Stomach smooth muscle (tissue), 2 donors: Measurements from ENCODE around the gene AK8.
"Not testable (repeated sequence)": the region's sequence is repeated elsewhere in the genome, so short reads cannot be mapped to it uniquely, and the experiment has no call there.

Experiments used
- H3K27ac ChIP-seq: one replicate; pipeline ENCODE4 v1.7.0; 2013; ENCODE audit warnings: mild to moderate bottlenecking, low read length, inconsistent platforms
- H3K27me3 ChIP-seq, 2 donors: one replicate each; pipeline ENCODE4 v1.7.0; 2013; ENCODE audit warnings: low read length in 2 of 2; ENCODE audit not compliant: insufficient read depth in 2 of 2, control insufficient read depth in 1 of 2
- H3K36me3 ChIP-seq, 2 donors: one replicate each; pipeline ENCODE4 v1.7.0; 2013; ENCODE audit warnings: low read length in 2 of 2; ENCODE audit not compliant: control insufficient read depth in 2 of 2, insufficient read depth in 2 of 2
- H3K4me1 ChIP-seq: one replicate; pipeline ENCODE4 v1.7.0; 2013; ENCODE audit warnings: low read length; ENCODE audit not compliant: control insufficient read depth, insufficient read depth
- H3K4me3 ChIP-seq, 2 donors: one replicate each; pipeline ENCODE4 v1.7.0; 2013; ENCODE audit warnings: low read length in 2 of 2
- H3K9ac ChIP-seq, 2 donors: one replicate each; pipeline ENCODE4 v1.7.0; 2013; ENCODE audit warnings: low read length in 2 of 2, mild to moderate bottlenecking in 1 of 2
- H3K9me3 ChIP-seq, 2 donors: one replicate each; pipeline ENCODE4 v1.7.0; 2013; ENCODE audit warnings: low read length in 2 of 2; ENCODE audit not compliant: control insufficient read depth in 2 of 2
- donor health status: healthy.
- donor health status: Pancreatic carcinoma.

Gene AK8

GRCh38 chr9:132726576-132727130 is 151.4 kb downstream of the AK8 start:
- Histone ChIP-seq H3K27me3 (peaks cover 0 to 2% of the 10 kb centered on the region in 2 donors), H3K36me3 (no peaks in the 10 kb centered on the region), H3K4me1 (no peaks in the 10 kb centered on the region), H3K4me3 (no peak overlapping the region), H3K27ac (no peak overlapping the region), H3K9ac (no peak overlapping the region), H3K9me3 (no peaks in the 10 kb centered on the region)

GRCh38 chr9:132725306-132725705 is 152.8 kb downstream of the AK8 start:
- no peak overlapping the region for H3K4me3 ChIP-seq
- no peak overlapping the region for H3K9ac ChIP-seq
- peaks cover 0 to 2% of the 10 kb centered on the region in 2 donors for H3K27me3 ChIP-seq
- H3K4me1 ChIP-seq = no peaks in the 10 kb centered on the region
- H3K9me3 ChIP-seq = no peaks in the 10 kb centered on the region
- H3K27ac ChIP-seq = no peak overlapping the region
- H3K36me3 ChIP-seq = no peaks in the 10 kb centered on the region

GRCh38 chr9:132723809-132724208 is 154.3 kb downstream of the AK8 start:
- Histone ChIP-seq H3K27me3 (peaks cover 0 to 5% of the 10 kb centered on the region in 2 donors), H3K9ac (no peak overlapping the region), H3K27ac (no peak overlapping the region), H3K4me1 (no peaks in the 10 kb centered on the region), H3K4me3 (no peak overlapping the region), H3K9me3 (no peaks in the 10 kb centered on the region), H3K36me3 (no peaks in the 10 kb centered on the region)

- no peaks in the 10 kb centered on the region for H3K4me1 ChIP-seq
- H3K9ac ChIP-seq = no peak overlapping the region
- no peaks in the 10 kb centered on the region for H3K9me3 ChIP-seq
- H3K27me3 ChIP-seq = peaks cover 0 to 5% of the 10 kb centered on the region in 2 donors
- H3K36me3 ChIP-seq = no peaks in the 10 kb centered on the region
- no peak overlapping the region for H3K4me3 ChIP-seq
- no peak overlapping the region for H3K27ac ChIP-seq
Measured at GRCh38 chr9:132722564-132723065, 155.5 kb downstream of the AK8 start.

- Histone ChIP-seq H3K9me3 (no peaks in the 10 kb centered on the region), H3K4me1 (no peaks in the 10 kb centered on the region), H3K27me3 (peaks cover 0 to 9% of the 10 kb centered on the region in 2 donors), H3K4me3 (no peak overlapping the region), H3K27ac (no peak overlapping the region), H3K9ac (no peak overlapping the region), H3K36me3 (no peaks in the 10 kb centered on the region)
Measured at GRCh38 chr9:132721661-132722060, 156.4 kb downstream of the AK8 start.

GRCh38 chr9:132718381-132718928 is 159.6 kb downstream of the AK8 start:
- not testable (repeated sequence) for H3K4me1 ChIP-seq, H3K9ac ChIP-seq, H3K9me3 ChIP-seq, H3K4me3 ChIP-seq, H3K27me3 ChIP-seq, H3K27ac ChIP-seq, H3K36me3 ChIP-seq

GRCh38 chr9:132717326-132717945 is 160.6 kb downstream of the AK8 start:
- no peaks in the 10 kb centered on the region for H3K4me1 ChIP-seq
- no peak overlapping the region for H3K4me3 ChIP-seq
- H3K9me3 ChIP-seq = no peaks in the 10 kb centered on the region
- peaks cover 6 to 8% of the 10 kb centered on the region in 2 donors for H3K27me3 ChIP-seq
- H3K27ac ChIP-seq = no peak overlapping the region
- no peaks in the 10 kb centered on the region for H3K36me3 ChIP-seq
- H3K9ac ChIP-seq = no peak overlapping the region

- no peak overlapping the region for H3K9ac ChIP-seq
- peaks cover 6 to 8% of the 10 kb centered on the region in 2 donors for H3K27me3 ChIP-seq
- no peak overlapping the region for H3K27ac ChIP-seq
- no peaks in the 10 kb centered on the region for H3K9me3 ChIP-seq
- H3K36me3 ChIP-seq = no peaks in the 10 kb centered on the region
- H3K4me1 ChIP-seq = no peaks in the 10 kb centered on the region
- H3K4me3 ChIP-seq = no peak overlapping the region
Measured at GRCh38 chr9:132716007-132716406, 162.1 kb downstream of the AK8 start.

GRCh38 chr9:132712753-132713152 is 165.3 kb downstream of the AK8 start:
- Histone ChIP-seq H3K27ac (no peak overlapping the region), H3K36me3 (no peaks in the 10 kb centered on the region), H3K27me3 (peaks cover 5 to 6% of the 10 kb centered on the region in 2 donors), H3K9ac (no peak overlapping the region), H3K9me3 (no peaks in the 10 kb centered on the region), H3K4me1 (no peaks in the 10 kb centered on the region), H3K4me3 (no peak overlapping the region)

GRCh38 chr9:132711846-132712245 is 166.2 kb downstream of the AK8 start:
- H3K36me3 ChIP-seq = no peaks in the 10 kb centered on the region
- H3K4me3 ChIP-seq = no peak overlapping the region
- H3K9ac ChIP-seq = no peak overlapping the region
- H3K27me3 ChIP-seq = peaks cover under 1 to 6% of the 10 kb centered on the region in 2 donors
- H3K4me1 ChIP-seq = no peaks in the 10 kb centered on the region
- H3K27ac ChIP-seq = no peak overlapping the region
- H3K9me3 ChIP-seq = no peaks in the 10 kb centered on the region

- not testable (repeated sequence) for H3K36me3 ChIP-seq, H3K9me3 ChIP-seq, H3K4me1 ChIP-seq, H3K27me3 ChIP-seq, H3K9ac ChIP-seq, H3K4me3 ChIP-seq, H3K27ac ChIP-seq
Measured at GRCh38 chr9:132711152-132711551, 166.9 kb downstream of the AK8 start.
